A549 treated with DMSO at 1 μM for 4 hours (cell line): ENCODE data around the gene PLAAT1. TPM values are rescaled to one million over a fixed set of nuclear protein-coding genes. Genes with fewer than 3 reads are reported as not detected.

ENCODE experiments used
- total RNA-seq: library from RNA; stranded (reverse); fragments of 200-300 nt; extraction: Qiagen RNA extraction; gene quantifications from 5 replicates; pipeline ENCODE4 v1.2.3, GENCODE V29; 2022; ENCODE audit warnings: low read depth

The PLAAT1 gene
- 0.23 TPM in 1 of 5 replicates, not detected in the others for total RNA-seq

DNA sequence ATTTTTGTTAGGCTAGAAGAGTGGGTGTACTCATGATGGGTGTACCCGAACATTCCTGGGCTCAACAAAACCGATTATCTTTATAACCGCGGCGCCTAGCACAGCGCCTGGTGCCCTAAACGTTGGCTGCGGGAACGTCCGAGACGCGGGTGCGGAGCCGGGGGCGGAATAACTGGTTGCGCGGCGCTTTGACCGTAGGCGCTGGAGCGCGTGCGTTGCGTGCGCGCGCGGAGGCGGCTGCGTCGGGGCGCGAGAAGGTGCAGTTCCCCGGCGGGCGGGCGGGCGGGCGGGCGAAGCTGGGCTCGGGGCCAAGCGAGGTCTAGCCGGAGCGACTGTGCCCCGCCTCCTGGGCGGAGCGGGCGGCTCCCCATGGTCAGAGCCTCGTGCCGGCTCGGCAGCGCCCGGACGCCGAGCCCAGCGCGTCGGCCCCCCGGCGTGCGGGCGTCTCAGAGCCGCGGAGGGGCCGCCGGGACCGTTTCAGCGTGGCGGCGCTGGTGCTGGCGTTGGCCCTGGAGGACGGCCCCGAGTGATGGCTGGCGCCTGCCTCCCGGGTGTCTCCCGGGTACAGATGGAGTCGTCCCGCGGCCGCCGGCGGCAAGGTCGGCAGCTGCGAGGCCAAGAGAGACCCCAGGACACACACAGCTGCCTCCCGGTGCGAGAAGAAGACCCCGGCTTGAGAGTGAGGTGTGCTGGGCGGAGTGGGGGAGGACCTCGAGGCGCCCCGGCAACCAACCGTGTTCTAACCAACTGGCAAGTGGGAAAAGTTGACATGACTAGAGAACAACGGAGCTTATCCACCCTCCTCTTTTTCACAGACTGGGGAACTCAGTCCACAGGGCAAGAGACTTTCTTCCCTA, at the start of gene PLAAT1:
PLAAT1 (plus strand) TSS at position 373 of the 857 bp plus-strand sequence. CDS start 14,429 bp downstream, outside the sequence.

Other genes with a start within 250 kb of the PLAAT1 start
- not detected in 5 replicates for gene ATP13A5, start 137.5 kb downstream of the PLAAT1 start, total RNA-seq